Activated T-helper 1 cell treated with anti-CD3 and anti-CD28 coated beads, Interleukin-2, amount 50 U/mL, for 16 hours (primary cell): Measurements from ENCODE around the gene MAPK8.
"Not testable (repeated sequence)": the region's sequence is repeated elsewhere in the genome, so short reads cannot be mapped to it uniquely, and the experiment has no call there.

ENCODE experiments used
- DNase-seq, 2 donors: peaks; one replicate each; pipeline ENCODE4 v3.0.0-alpha.2; 2020; ENCODE audit warnings: low read depth in 1 of 2, low spot score in 1 of 2

The MAPK8 gene

GRCh38 chr10:48414778-48415177 lies 108.3 kb downstream of the MAPK8 start:
- no peak for DNase-seq

- no peak for DNase-seq
Measured at GRCh38 chr10:48416584-48417232, 110.2 kb downstream of the MAPK8 start.

- no peak for DNase-seq
Measured at GRCh38 chr10:48417374-48417773, 110.9 kb downstream of the MAPK8 start.

- no peak for DNase-seq
Measured at GRCh38 chr10:48418189-48418788, 111.8 kb downstream of the MAPK8 start.

- DNase-seq: no peak
Measured at GRCh38 chr10:48419714-48420113, 113.2 kb downstream of the MAPK8 start.

- DNase-seq: not testable (repeated sequence)
Measured at GRCh38 chr10:48421862-48422261, 115.4 kb downstream of the MAPK8 start.

- DNase-seq: no peak
Measured at GRCh38 chr10:48423884-48424283, 117.4 kb downstream of the MAPK8 start.

GRCh38 chr10:48428896-48429295 lies 122.4 kb downstream of the MAPK8 start:
- no peak for DNase-seq

- DNase-seq: no peak
Measured at GRCh38 chr10:48429309-48429708, 122.8 kb downstream of the MAPK8 start.

- no peak for DNase-seq
Measured at GRCh38 chr10:48430402-48430993, 124.0 kb downstream of the MAPK8 start.

GRCh38 chr10:48431871-48432270 lies 125.4 kb downstream of the MAPK8 start:
- no peak for DNase-seq

GRCh38 chr10:48437546-48437945 lies 131.1 kb downstream of the MAPK8 start:
- no peak for DNase-seq

GRCh38 chr10:48439031-48439430 lies 132.6 kb downstream of the MAPK8 start:
- DNase-seq: no peak

GRCh38 chr10:48439581-48440041 lies 133.1 kb downstream of the MAPK8 start:
- no peak for DNase-seq

- DNase-seq: no peak
Measured at GRCh38 chr10:48440771-48441170, 134.3 kb downstream of the MAPK8 start.

- no peak for DNase-seq
Measured at GRCh38 chr10:48442090-48442808, 135.8 kb downstream of the MAPK8 start.

GRCh38 chr10:48442809-48443177 lies 136.3 kb downstream of the MAPK8 start:
- DNase-seq: no peak

- no peak for DNase-seq
Measured at GRCh38 chr10:48444266-48444665, 137.8 kb downstream of the MAPK8 start.

GRCh38 chr10:48444861-48445841 lies 138.7 kb downstream of the MAPK8 start:
- DNase-seq: no peak

- no peak for DNase-seq
Measured at GRCh38 chr10:48445932-48446331, 139.5 kb downstream of the MAPK8 start.

- no peak for DNase-seq
Measured at GRCh38 chr10:48446785-48447184, 140.3 kb downstream of the MAPK8 start.
